ENCODE results near the gene SYT13.

Gene SYT13

GRCh38 chr11:45205978-45206377 is 80.2 kb downstream of the SYT13 start:
- no peak for DNase-seq (ENCODE audit: low read depth)
- H3K4me3 ChIP-seq (ENCODE audit: control insufficient read depth, low read depth, low read length) = no peak overlapping the region
- TF ChIP-seq CTCF (conservative IDR thresholded peaks at IDR 0.05; ENCODE audit: control insufficient read depth, insufficient read depth, low read depth, low read length) = no peak

GRCh38 chr11:45204761-45205160 is 81.4 kb downstream of the SYT13 start:
- DNase-seq (ENCODE audit: low read depth) = no peak
- TF ChIP-seq CTCF (conservative IDR thresholded peaks at IDR 0.05; ENCODE audit: control insufficient read depth, insufficient read depth, low read depth, low read length) = no peak
- H3K4me3 ChIP-seq (ENCODE audit: control insufficient read depth, low read depth, low read length) = no peak overlapping the region

DNA sequence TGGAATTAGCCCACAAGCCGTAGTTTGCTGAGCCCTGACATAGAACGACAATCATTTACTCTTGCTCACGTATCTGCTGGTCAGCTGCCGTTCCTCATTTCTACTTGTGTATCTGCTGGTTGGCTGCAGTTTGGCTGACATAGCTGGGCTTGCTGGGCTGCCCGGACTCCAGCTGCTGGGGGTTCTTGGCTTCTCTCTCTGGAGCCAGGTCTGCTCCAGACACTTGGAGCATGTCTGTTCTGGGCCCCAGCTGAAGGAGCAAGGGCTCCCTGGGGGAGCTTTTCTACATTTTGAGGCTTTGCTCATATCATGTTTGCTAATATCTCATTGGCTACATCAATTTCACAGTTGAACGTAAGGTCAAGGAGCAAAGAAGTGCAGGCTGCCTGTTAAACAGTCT is 92.4 kb downstream of the SYT13 start:
- no peak for DNase-seq (ENCODE audit: low read depth)
- TF ChIP-seq CTCF (conservative IDR thresholded peaks at IDR 0.05; ENCODE audit: control insufficient read depth, insufficient read depth, low read depth, low read length) = no peak
- H3K4me3 ChIP-seq (ENCODE audit: control insufficient read depth, low read depth, low read length) = no peak overlapping the region

All from fibroblast of mammary gland (primary cell).